GM10847 (cell line): Measurements from ENCODE around the gene ACACB.

Experiments used
- POLR2A ChIP-seq: IDR thresholded peaks from 2 replicates; pipeline ENCODE4 v1.6.1; 2011; ENCODE audit not compliant: insufficient read length; ENCODE audit errors: extremely low read depth

Gene ACACB

GRCh38 chr12:109115758-109116610 is at the start of gene ACACB:
Gene ACACB (plus strand): TSS chr12:109116587. CDS start chr12:109139406, 22,819 bp downstream.
- TF ChIP-seq POLR2A: no peak

GRCh38 chr12:109069307-109070271 is 46.8 kb upstream of the ACACB start:
- TF ChIP-seq POLR2A: no peak

GRCh38 chr12:109074866-109075265 is 41.5 kb upstream of the ACACB start:
- no peak for TF ChIP-seq POLR2A

GRCh38 chr12:109082751-109083150 is 33.6 kb upstream of the ACACB start:
- no peak for TF ChIP-seq POLR2A

GRCh38 chr12:109084425-109084824 is 32.0 kb upstream of the ACACB start:
- no peak for TF ChIP-seq POLR2A

- no peak for TF ChIP-seq POLR2A
Observed at GRCh38 chr12:109085590-109085989, 30.8 kb upstream of the ACACB start.

GRCh38 chr12:109087250-109087649 is 29.1 kb upstream of the ACACB start:
- no peak for TF ChIP-seq POLR2A

- TF ChIP-seq POLR2A: no peak
Observed at GRCh38 chr12:109088818-109089217, 27.6 kb upstream of the ACACB start.

GRCh38 chr12:109089683-109090082 is 26.7 kb upstream of the ACACB start:
- TF ChIP-seq POLR2A: no peak

- TF ChIP-seq POLR2A: no peak
Observed at GRCh38 chr12:109092497-109093021, 23.8 kb upstream of the ACACB start.

GRCh38 chr12:109093022-109093918 is 23.1 kb upstream of the ACACB start, which contains the start of gene ALKBH2:
Gene ALKBH2 (minus strand): TSS chr12:109093472. CDS start chr12:109092786, 686 bp downstream.
- TF ChIP-seq POLR2A: peak; percentile 87

- no peak for TF ChIP-seq POLR2A
Observed at GRCh38 chr12:109097140-109097434, 19.3 kb upstream of the ACACB start.

GRCh38 chr12:109097435-109098182 is 18.8 kb upstream of the ACACB start, which contains the start of gene UNG:
Gene UNG (plus strand): TSS chr12:109097597. CDS start chr12:109097680, 83 bp downstream.
- TF ChIP-seq POLR2A: peak; percentile 32

GRCh38 chr12:109098183-109098604 is 18.2 kb upstream of the ACACB start:
- no peak for TF ChIP-seq POLR2A
